ENCODE data around the gene PDE7B.

DNA sequence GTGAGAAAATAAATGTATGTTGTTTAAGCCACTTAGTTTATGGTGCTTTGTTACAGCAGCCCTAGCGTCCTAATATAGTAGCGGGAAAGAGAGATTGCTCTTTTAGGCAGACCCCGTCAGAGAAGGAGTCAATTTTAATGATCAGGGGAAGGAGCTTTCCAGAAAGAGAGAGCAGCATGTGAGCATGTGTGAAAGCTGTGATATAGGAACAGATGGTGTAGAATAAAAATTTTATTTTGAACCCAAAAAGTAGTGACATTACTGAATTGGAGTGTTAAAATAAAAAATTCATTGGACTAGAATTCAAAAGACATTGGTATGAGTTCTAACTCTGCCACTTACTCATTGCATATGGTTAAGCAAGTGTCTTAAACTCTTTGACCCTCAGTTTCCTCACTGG is 119.8 kb downstream of the PDE7B start:
- TF ChIP-seq, protein P1, sequence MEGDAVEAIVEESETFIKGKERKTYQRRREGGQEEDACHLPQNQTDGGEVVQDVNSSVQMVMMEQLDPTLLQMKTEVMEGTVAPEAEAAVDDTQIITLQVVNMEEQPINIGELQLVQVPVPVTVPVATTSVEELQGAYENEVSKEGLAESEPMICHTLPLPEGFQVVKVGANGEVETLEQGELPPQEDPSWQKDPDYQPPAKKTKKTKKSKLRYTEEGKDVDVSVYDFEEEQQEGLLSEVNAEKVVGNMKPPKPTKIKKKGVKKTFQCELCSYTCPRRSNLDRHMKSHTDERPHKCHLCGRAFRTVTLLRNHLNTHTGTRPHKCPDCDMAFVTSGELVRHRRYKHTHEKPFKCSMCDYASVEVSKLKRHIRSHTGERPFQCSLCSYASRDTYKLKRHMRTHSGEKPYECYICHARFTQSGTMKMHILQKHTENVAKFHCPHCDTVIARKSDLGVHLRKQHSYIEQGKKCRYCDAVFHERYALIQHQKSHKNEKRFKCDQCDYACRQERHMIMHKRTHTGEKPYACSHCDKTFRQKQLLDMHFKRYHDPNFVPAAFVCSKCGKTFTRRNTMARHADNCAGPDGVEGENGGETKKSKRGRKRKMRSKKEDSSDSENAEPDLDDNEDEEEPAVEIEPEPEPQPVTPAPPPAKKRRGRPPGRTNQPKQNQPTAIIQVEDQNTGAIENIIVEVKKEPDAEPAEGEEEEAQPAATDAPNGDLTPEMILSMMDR (IDR thresholded peaks at IDR 0.05), result no peak
- TF ChIP-seq POLR2AphosphoS5 (IDR thresholded peaks at IDR 0.05) (no peak), EP300 (IDR thresholded peaks at IDR 0.05) (no peak), POLR2A (IDR thresholded peaks at IDR 0.05; ENCODE audit: low read depth) (no peak)
